ENCODE data around the gene RABL2A.
"Not testable (repeated sequence)": the region's sequence is repeated elsewhere in the genome, so short reads cannot be mapped to it uniquely, and the experiment has no call there.

DNA sequence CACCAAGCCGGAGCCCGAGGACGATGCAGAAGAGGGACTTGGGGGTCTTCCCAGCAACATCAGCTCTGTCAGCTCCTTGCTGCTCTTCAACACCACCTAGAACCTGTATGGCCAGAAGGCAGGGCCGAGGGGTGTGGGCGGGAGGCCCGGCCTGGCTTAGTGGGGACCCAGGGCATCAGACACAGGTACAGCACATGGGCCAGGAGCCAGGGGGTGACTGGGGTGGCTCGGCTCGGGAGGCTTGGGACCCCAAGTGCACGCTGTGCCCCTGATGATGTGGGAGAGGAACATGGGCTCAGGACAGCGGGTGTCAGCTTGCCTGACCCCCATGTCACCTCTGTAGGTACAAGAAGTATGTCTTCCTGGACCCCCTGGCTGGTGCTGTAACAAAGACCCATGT, 31.3 kb upstream of the RABL2A start:
- not testable (repeated sequence) for TF ChIP-seq EZH2 (IDR thresholded peaks at IDR 0.05); POLR2AphosphoS5 (IDR thresholded peaks at IDR 0.05; ENCODE audit: borderline replicate concordance, low read depth, low read length); FOXP2 (optimal IDR thresholded peaks at IDR 0.05; ENCODE audit: control extremely low read depth, extremely low read length, insufficient read depth)
